ENCODE data around the gene FTO. TPM values are rescaled to one million over a fixed set of nuclear protein-coding genes. Genes with fewer than 3 reads are reported as not detected.
A peak's percentile ranks its signal among the peaks of the same experiment; 100 is the strongest.

Gene FTO
- total and polyA plus RNA-seq, 2 of the 13 experiments (the other 11 are each of a cell fraction or from before 2014, with no cell fraction given) = 41.6 to 55.8 TPM

DNA sequence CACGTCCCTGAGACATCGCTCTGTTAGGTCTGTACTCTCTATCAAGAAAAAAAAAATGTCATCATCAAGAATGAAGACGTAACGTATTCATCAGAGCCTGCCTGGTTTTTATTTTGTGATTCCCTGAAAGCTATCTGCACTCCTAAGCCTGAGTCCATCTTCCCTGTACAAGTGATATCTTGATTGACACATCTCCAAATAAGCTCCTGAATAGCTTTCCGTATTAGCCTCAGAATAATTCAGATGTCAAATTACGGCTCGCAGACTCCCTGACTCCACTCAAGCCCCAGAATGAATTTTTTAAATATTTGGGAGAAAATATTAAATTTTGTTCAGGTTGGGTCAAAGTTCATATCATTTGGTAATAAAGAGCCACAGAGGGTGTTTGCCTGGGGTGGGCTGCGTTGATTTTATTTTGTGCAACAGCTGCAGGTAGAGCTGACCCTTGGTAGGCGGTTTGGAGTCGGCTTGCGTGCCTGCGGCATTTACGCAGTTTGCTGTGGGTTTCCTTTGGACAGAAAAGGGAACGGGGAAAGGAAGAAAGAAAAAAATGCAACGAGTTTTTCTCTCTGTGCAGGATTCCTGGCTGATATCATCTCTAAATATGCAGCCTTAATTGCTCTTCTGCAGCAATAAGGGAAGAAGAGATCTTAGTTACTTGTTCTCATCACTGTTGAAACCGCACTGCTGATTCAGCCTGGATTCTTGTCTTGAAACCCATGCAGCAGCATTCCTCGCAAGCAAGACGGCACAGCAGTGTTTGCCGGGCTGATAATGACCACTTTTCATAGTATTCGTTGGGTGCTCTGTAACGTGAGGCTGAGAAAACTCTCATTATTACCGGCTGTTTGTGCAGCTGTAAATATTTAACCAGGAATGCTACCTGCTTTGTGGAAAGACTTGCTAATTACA is 467.9 kb downstream of the FTO start (continued):
- TF ChIP-seq, protein P1, sequence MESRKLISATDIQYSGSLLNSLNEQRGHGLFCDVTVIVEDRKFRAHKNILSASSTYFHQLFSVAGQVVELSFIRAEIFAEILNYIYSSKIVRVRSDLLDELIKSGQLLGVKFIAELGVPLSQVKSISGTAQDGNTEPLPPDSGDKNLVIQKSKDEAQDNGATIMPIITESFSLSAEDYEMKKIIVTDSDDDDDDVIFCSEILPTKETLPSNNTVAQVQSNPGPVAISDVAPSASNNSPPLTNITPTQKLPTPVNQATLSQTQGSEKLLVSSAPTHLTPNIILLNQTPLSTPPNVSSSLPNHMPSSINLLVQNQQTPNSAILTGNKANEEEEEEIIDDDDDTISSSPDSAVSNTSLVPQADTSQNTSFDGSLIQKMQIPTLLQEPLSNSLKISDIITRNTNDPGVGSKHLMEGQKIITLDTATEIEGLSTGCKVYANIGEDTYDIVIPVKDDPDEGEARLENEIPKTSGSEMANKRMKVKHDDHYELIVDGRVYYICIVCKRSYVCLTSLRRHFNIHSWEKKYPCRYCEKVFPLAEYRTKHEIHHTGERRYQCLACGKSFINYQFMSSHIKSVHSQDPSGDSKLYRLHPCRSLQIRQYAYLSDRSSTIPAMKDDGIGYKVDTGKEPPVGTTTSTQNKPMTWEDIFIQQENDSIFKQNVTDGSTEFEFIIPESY (CRISPR knock-in tag; IDR thresholded peaks at IDR 0.05) = peak; percentile 43; the same call in 1 of the 2 replicates
- TF ChIP-seq ZNF431 (CRISPR knock-in tag; IDR thresholded peaks at IDR 0.05; ENCODE audit: borderline replicate concordance, low read depth) (no peak), ZFP1 (CRISPR knock-in tag; IDR thresholded peaks at IDR 0.05) (no peak), ZNF543 (CRISPR knock-in tag; IDR thresholded peaks at IDR 0.05) (no peak), RBM22 (optimal IDR thresholded peaks at IDR 0.05; ENCODE audit: low read length) (no peak), BRD4 (CRISPR knock-in tag; IDR thresholded peaks at IDR 0.05) (no peak), ZNF782 (CRISPR knock-in tag; IDR thresholded peaks at IDR 0.05; ENCODE audit: borderline replicate concordance) (no peak), PRPF4 (IDR thresholded peaks at IDR 0.05; ENCODE audit: low read depth, low read length, poor library complexity, severe bottlenecking) (no peak), TCF12 (IDR thresholded peaks at IDR 0.05) (no peak), TCF12 (CRISPR knock-in tag; IDR thresholded peaks at IDR 0.05) (no peak), ZFY (CRISPR knock-in tag; IDR thresholded peaks at IDR 0.05) (no peak), SRSF1 (optimal IDR thresholded peaks at IDR 0.05; ENCODE audit: low read depth, low read length) (no peak), RBAK (CRISPR knock-in tag; IDR thresholded peaks at IDR 0.05) (no peak), KAT2B (IDR thresholded peaks at IDR 0.05; ENCODE audit: borderline replicate concordance, low read depth, low read length) (no peak), ZNF264 (CRISPR knock-in tag; IDR thresholded peaks at IDR 0.05) (no peak), ASH2L (IDR thresholded peaks at IDR 0.05; ENCODE audit: insufficient read length, low read depth, low read length) (no peak), ZSCAN25 (CRISPR knock-in tag; IDR thresholded peaks at IDR 0.05) (no peak)
- TF ChIP-seq, protein P2, sequence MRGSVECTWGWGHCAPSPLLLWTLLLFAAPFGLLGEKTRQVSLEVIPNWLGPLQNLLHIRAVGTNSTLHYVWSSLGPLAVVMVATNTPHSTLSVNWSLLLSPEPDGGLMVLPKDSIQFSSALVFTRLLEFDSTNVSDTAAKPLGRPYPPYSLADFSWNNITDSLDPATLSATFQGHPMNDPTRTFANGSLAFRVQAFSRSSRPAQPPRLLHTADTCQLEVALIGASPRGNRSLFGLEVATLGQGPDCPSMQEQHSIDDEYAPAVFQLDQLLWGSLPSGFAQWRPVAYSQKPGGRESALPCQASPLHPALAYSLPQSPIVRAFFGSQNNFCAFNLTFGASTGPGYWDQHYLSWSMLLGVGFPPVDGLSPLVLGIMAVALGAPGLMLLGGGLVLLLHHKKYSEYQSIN (CRISPR knock-in tag; IDR thresholded peaks at IDR 0.05; ENCODE audit: borderline replicate concordance) = no peak
- TF ChIP-seq, protein P3, sequence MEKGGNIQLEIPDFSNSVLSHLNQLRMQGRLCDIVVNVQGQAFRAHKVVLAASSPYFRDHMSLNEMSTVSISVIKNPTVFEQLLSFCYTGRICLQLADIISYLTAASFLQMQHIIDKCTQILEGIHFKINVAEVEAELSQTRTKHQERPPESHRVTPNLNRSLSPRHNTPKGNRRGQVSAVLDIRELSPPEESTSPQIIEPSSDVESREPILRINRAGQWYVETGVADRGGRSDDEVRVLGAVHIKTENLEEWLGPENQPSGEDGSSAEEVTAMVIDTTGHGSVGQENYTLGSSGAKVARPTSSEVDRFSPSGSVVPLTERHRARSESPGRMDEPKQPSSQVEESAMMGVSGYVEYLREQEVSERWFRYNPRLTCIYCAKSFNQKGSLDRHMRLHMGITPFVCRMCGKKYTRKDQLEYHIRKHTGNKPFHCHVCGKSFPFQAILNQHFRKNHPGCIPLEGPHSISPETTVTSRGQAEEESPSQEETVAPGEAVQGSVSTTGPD (CRISPR knock-in tag; IDR thresholded peaks at IDR 0.05) = no peak
- TF ChIP-seq, protein P4, sequence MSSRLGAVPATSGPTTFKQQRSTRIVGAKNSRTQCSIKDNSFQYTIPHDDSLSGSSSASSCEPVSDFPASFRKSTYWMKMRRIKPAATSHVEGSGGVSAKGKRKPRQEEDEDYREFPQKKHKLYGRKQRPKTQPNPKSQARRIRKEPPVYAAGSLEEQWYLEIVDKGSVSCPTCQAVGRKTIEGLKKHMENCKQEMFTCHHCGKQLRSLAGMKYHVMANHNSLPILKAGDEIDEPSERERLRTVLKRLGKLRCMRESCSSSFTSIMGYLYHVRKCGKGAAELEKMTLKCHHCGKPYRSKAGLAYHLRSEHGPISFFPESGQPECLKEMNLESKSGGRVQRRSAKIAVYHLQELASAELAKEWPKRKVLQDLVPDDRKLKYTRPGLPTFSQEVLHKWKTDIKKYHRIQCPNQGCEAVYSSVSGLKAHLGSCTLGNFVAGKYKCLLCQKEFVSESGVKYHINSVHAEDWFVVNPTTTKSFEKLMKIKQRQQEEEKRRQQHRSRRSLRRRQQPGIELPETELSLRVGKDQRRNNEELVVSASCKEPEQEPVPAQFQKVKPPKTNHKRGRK (CRISPR knock-in tag; IDR thresholded peaks at IDR 0.05) = no peak
- TF ChIP-seq, protein P5, sequence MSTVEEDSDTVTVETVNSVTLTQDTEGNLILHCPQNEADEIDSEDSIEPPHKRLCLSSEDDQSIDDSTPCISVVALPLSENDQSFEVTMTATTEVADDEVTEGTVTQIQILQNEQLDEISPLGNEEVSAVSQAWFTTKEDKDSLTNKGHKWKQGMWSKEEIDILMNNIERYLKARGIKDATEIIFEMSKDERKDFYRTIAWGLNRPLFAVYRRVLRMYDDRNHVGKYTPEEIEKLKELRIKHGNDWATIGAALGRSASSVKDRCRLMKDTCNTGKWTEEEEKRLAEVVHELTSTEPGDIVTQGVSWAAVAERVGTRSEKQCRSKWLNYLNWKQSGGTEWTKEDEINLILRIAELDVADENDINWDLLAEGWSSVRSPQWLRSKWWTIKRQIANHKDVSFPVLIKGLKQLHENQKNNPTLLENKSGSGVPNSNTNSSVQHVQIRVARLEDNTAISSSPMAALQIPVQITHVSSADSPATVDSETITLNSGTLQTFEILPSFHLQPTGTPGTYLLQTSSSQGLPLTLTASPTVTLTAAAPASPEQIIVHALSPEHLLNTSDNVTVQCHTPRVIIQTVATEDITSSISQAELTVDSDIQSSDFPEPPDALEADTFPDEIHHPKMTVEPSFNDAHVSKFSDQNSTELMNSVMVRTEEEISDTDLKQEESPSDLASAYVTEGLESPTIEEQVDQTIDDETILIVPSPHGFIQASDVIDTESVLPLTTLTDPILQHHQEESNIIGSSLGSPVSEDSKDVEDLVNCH (CRISPR knock-in tag; IDR thresholded peaks at IDR 0.05) = no peak
